DMS153 treated with DMSO at 0.1 percent for 48 hours (cell line): ENCODE results near the gene ALB.

Experiments
- DNase-seq: peaks from one replicate; lab custom pipeline; 2025; ENCODE audit not compliant: unreplicated experiment; lab: John Stamatoyannopoulos, UW

ALB gene

DNA sequence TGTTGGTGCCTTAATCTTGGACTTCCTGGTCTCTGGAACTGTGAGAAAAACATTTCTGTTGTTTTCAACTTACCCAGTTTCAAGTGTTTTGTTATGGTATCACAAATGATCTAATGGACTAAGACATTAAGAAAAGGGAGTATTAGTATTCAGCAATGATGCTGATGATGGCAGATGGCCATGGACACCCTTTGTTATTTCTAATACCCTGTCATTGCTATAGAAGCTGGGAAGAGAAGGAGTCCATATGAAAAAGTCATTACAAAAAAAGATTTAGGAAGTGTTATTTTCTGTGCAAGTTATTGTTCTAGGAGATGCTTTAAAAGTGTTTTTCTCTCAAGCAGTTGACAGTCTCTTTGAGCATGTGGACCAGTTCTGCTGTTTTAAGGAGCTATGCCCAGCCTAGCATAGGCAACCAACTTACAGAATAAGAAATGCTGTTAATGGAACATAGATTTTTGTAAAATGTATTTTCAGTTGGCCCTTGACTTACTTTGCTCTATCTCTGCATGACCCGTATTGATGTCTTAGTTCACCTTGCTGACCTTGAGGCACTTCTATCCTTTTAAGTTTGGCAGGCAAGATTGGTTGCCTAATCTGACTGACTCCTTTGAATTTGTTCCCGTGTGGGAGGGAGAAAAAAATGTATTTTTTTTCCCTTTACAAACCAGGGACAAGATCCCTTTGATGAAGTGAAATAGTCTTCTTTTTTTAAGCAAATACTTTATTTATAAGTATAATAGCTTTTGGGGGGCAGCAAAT lies 25.9 kb downstream of the ALB start:
- DNase-seq = no peak

DNA sequence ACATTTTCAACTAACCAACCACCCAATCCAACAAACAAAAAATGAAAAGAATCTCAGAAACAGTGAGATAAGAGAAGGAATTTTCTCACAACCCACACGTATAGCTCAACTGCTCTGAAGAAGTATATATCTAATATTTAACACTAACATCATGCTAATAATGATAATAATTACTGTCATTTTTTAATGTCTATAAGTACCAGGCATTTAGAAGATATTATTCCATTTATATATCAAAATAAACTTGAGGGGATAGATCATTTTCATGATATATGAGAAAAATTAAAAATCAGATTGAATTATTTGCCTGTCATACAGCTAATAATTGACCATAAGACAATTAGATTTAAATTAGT lies 27.7 kb downstream of the ALB start:
- no peak for DNase-seq

DNA sequence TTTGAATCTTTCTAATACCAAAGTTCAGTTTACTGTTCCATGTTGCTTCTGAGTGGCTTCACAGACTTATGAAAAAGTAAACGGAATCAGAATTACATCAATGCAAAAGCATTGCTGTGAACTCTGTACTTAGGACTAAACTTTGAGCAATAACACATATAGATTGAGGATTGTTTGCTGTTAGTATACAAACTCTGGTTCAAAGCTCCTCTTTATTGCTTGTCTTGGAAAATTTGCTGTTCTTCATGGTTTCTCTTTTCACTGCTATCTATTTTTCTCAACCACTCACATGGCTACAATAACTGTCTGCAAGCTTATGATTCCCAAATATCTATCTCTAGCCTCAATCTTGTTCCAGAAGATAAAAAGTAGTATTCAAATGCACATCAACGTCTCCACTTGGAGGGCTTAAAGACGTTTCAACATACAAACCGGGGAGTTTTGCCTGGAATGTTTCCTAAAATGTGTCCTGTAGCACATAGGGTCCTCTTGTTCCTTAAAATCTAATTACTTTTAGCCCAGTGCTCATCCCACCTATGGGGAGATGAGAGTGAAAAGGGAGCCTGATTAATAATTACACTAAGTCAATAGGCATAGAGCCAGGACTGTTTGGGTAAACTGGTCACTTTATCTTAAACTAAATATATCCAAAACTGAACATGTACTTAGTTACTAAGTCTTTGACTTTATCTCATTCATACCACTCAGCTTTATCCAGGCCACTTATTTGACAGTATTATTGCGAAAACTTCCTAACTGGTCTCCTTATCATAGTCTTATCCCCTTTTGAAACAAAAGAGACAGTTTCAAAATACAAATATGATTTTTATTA lies 28.3 kb downstream of the ALB start:
- DNase-seq = no peak

DNA sequence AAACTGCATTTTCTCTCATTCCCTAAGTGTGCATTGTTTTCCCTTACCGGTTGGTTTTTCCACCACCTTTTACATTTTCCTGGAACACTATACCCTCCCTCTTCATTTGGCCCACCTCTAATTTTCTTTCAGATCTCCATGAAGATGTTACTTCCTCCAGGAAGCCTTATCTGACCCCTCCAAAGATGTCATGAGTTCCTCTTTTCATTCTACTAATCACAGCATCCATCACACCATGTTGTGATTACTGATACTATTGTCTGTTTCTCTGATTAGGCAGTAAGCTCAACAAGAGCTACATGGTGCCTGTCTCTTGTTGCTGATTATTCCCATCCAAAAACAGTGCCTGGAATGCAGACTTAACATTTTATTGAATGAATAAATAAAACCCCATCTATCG lies 29.1 kb downstream of the ALB start:
- no peak for DNase-seq

DNA sequence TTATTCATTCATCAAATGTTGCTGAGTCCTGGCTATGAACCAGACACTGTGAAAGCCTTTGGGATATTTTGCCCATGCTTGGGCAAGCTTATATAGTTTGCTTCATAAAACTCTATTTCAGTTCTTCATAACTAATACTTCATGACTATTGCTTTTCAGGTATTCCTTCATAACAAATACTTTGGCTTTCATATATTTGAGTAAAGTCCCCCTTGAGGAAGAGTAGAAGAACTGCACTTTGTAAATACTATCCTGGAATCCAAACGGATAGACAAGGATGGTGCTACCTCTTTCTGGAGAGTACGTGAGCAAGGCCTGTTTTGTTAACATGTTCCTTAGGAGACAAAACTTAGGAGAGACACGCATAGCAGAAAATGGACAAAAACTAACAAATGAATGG lies 30.2 kb downstream of the ALB start:
- DNase-seq = no peak

DNA sequence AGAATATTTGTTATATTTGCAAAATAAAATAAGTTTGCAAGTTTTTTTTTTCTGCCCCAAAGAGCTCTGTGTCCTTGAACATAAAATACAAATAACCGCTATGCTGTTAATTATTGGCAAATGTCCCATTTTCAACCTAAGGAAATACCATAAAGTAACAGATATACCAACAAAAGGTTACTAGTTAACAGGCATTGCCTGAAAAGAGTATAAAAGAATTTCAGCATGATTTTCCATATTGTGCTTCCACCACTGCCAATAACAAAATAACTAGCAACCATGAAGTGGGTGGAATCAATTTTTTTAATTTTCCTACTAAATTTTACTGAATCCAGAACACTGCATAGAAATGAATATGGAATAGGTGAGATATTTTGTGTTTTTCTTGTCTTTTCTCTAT lies 31.9 kb downstream of the ALB start, which contains the start of gene AFP:
TSS of gene AFP (plus strand) at position 238 of the 400 bp plus-strand sequence. CDS start at position 280, 42 bp downstream.
- DNase-seq = no peak

DNA sequence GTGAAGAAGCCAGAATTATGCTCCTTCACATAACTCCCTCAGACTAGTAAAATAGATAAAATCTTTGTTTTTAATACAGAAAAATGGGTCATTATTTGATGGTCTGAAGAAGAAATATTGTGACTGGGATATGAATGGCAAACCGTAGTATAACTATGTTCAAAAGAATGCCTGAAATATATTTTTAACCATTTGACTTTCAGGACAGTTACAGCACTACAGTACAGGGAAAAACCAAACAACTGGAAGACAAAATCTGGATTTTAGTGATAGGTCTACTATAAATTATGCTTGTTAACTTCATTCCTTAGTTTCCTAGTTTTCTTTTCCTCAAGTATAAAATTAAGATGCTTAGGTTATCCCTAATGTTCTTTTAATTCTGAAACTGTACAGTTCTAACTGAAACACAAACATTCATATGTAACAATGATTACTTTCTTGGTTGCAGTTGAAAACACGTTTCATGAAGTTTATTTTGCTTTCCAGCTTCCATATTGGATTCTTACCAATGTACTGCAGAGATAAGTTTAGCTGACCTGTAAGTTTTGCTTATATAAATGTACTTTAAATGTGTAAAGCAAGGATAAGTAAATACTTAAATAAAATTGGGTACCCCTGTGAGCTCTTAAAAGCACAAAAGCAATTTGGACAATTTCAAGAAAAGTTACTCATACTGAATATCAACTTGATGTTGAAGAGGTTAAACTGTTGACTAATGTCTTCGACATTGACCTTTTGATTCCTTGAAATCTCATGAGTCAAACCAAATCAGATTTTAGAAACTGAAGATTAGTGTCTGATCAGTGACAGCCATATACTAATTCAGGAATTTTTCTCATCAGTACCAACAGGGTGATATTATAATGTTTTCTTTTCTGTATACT lies 32.8 kb downstream of the ALB start:
- DNase-seq = no peak

DNA sequence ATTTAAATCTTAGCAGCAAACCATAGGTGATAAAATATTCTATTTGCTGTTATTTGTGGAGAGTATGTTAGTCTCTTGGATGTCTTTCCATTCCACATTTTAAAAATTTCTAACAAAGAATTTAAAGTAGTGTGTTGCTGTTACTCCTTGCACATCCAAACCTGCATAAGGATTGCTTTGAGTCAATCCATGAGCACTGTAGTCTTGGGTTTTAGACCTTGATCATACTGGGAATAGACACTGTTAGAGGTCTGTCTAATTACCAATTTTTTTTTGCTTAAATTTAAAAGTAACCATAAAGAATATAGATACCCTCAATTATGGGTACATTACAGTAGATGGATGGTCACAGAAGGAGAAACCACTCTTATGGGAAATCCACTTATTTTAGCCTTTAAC lies 33.5 kb downstream of the ALB start:
- no peak for DNase-seq

DNA sequence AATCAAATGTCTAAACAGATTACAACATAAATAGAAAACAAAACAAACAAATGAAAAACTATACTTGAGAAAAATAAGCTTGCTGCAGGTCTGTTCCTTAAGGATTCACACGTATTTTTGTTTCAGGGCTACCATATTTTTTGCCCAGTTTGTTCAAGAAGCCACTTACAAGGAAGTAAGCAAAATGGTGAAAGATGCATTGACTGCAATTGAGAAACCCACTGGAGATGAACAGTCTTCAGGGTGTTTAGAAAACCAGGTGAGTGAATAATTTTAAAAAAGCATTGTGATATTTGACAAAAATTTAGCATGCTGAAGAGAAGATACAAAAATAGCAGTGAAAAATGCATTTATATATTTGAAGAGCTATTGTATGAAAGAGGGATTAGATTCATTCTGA lies 34.0 kb downstream of the ALB start:
- no peak for DNase-seq

DNA sequence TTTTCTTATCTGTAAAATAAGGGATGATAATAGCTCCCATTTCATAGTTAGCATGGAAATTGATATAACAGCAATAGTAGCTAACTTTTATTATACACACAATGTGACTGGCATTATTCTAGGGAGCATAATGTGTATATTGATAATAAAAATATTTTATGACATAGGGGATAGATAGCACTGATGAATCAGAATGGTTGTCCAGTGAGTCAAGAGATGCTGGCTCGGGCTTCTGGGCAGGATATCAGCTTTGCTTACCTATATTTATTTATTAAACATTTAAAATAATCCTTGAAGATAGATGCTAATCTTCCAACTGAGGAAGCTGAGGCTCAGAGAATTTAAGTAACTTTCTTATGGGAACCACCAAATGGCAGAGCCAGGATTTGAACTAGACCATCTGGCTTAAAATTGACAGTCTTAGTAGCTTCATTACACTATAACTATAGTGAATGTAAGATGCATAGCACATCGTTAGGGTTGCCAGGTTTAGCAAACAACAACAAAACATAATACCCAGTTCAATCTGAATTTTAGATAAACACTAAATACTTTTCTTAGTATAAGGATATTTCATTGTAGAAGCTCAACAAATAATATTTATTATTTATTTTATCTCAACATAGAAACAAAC lies 34.6 kb downstream of the ALB start:
- DNase-seq = no peak

DNA sequence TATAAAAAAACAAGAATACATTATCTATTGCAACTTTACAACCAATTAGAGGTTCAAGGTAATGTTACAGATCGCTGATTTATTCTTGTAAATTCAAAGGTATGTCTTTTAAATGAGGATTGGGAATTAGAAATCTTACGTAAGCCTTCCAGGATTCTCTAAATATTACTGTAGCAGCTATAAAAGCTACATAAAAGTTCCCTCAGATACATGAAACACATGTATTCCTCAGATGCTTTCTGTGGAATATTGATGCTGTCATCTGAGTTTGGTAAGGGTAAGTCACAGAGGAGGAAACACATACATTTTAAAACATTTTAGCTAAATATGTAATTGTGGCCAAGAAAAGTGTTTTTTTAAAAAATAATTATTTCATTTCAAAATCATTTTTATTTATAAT lies 35.4 kb downstream of the ALB start:
- no peak for DNase-seq

DNA sequence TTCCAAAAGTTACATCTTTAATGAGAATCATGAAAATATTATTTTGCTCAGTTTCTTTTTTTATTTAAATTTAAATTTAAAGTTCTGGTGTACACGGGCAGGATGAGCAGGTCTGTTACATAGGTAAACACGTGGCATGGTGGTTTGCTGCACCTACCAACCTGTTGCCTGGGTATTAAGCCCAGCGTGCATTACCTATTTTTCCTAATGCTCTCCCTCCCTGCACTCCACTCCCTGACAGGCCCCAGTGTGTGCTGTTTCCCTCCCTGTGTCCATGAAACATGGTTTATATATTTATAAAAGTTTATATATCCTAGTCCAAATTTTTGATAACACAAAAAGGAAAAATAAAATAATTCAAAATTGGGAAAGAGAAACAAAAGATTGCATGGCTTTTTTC lies 35.9 kb downstream of the ALB start:
- DNase-seq = no peak

DNA sequence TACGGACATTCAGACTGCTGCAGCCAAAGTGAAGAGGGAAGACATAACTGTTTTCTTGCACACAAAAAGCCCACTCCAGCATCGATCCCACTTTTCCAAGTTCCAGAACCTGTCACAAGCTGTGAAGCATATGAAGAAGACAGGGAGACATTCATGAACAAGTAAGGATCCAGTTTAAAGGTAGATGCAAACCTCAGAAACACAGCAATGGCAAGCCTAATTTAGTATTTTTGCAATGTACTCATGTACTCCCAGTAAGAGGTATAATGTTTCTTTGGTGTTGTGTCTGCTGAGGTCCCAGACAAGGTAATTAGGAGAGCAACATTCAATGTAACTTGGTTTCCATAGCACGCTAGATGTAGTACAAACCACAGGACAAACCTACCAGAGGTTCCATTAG lies 36.6 kb downstream of the ALB start:
- no peak for DNase-seq

DNA sequence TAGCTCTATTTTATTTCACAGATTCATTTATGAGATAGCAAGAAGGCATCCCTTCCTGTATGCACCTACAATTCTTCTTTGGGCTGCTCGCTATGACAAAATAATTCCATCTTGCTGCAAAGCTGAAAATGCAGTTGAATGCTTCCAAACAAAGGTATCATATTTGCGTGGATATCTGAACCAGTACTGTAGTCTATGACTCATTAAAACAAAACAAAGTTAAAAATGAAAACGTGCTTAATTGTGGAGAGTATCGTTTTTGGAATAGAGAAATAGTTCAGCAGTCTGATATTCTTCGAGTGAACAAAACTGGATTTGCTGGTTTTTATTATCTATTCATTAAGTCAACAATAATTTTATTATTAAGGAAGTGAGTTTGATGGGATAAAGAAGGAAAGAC lies 38.2 kb downstream of the ALB start:
- no peak for DNase-seq

DNA sequence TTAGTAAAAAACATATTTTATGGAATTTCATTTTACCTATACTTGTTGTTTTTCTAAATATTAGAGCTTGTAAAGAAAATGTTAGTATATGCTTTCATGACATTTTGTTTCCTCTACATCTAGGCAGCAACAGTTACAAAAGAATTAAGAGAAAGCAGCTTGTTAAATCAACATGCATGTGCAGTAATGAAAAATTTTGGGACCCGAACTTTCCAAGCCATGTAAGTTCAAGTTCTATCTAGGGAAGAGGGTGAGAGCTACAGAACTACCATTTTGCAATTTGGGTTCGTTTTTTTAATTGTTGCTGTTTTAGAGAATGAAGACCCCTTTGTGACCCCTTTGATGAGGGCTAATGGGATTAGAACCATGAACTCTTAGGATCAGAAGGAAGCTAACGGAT lies 39.1 kb downstream of the ALB start:
- no peak for DNase-seq

DNA sequence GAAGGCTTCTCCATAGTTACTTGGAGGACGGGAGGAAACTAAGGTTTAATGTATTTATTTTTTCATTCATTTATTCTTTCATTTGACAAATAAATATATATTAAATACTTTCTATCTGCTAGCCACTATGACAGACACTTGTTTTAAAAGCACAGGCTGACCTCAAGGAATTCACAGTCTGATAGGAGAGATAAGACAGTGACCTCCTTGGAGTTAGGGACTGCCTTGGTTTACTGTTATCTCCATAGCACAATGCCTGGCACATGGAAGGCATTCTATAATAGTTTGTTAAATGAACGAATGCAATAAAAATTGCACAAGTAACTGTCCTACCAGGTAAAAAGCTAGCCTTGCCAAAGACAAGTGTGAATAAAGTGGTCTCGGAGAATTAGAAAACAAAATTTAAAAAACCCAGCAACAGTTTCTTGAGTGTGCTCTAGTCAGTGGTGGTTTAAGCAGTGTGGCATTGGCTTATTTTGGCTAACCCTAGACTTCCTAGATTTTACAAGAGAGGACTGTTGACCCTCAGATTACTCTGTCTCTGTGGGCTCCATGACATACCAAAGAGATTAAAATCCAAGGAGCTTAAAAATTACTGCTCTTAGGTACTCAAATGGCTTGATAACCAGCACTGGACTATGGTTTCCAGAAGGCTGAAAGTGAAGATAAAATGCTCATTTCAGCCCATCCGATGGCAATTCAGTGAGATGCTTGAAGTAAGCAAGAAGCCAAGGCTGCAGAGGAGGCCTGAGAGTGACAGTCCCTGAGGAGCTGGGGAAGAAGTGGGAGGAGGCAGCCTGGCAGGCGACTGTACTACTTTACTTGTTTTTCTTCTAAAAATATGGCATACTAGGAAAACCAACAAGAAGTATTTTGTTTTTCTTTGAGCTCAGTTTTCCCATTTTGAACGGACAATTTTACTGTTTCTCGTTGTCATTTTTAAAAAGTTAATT lies 41.6 kb downstream of the ALB start:
- no peak for DNase-seq

DNA sequence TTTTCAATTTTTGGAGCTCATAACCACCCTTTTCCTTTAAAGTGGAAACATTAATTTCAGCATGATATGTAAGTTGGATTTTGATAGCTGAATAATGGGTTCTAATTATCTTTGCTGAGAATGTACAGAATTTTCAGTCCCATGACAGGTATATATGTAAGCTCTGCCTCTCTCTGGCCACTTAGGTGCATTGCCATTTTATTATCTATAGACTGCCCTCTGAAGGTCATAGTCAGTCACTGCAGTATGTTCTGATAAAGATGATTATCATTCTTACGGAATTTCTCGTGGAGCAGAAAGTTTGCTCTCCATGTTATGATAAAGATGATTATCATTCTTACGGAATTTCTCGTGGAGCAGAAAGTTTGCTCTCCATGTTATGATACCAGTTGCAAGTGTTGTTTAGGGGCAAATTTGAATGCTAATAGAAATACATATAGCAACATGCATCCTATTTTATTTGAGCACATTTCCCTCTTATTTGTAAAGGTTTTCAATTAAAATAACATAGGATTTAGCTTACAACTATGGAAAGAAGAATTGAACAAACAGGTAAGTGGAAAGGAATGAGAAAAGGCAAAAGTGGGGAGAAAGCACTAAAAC lies 42.4 kb downstream of the ALB start:
- DNase-seq = peak; percentile 46

DNA sequence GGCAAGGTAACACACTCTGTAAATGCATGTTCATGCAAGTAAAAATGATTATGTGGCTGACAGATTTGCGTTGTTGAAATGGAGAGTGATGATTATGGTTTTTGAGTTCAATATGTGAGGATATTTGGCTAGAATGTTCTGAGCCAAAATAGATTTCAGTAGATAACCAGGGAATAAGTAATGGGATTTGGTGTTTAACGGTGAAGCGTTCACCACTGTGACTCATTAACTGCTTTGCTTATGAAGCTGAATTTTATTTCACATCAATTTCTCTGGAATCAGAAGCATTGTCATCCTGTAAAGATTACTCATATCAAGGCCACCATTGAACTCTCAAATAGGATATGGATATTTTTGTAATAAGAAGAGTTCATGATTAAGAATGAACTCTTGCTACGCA lies 43.6 kb downstream of the ALB start:
- no peak for DNase-seq

DNA sequence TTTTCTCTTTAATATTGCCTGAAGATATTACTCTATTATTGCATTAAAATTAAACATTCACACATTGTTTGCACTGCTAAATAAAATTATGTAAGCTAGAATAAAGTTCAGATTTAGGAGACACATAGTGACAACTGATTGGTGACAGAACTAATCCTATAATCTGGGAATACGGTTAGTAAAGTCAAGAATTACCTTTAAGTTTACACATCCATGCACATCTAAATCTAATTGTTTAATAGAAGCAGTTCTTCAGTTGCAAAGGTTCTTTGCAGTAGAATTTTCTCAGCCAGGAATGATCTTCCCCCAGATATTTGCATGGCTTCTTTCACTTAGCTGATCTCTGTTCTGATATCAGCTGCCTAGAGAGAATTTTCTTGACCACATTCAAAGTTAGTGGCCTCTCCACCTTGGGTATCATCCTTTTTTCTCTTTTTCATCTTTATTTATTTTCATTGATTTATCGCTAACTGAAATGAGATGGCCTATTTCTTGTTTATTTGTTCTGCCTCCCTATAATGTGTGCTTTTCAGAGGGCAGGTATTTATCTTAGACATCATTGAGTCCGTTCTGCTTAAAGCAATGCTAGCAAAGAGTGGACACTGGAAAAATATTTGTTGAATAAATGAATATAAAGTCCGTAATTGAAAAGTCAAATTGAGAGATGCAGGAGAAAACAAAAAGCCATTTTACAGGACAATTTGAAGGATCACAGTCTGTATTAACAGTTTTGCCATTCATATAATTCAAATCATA lies 44.5 kb downstream of the ALB start:
- DNase-seq = no peak
